ENCODE results near the gene DCAF7.

The DCAF7 gene

GRCh38 chr17:63613663-63614062, 63.4 kb downstream of the DCAF7 start:
- Histone ChIP-seq H3K4me2 (ENCODE audit: low read length) (no peak overlapping the region), H2AFZ (ENCODE audit: low read depth, low read length) (no peak overlapping the region), H3K36me3 (replicated peaks; ENCODE audit: low read depth, low read length) (no peaks in the 10 kb centered on the region), H3K27me3 (ENCODE audit: low read depth, low read length) (no peaks in the 10 kb centered on the region), H3K4me1 (ENCODE audit: low read length) (no peaks in the 10 kb centered on the region), H3K27ac (ENCODE audit: low read length) (no peak overlapping the region), H3K9me3 (ENCODE audit: insufficient read depth, low read length) (no peaks in the 10 kb centered on the region), H3K79me2 (ENCODE audit: low read length) (no peaks in the 10 kb centered on the region), H4K20me1 (ENCODE audit: insufficient read depth, low read length) (no peaks in the 10 kb centered on the region), H3K9ac (ENCODE audit: low read length) (no peak overlapping the region), H3K4me3 (ENCODE audit: low read length) (no peak overlapping the region)
- TF ChIP-seq EZH2phosphoT487 (IDR thresholded peaks at IDR 0.05; ENCODE audit: low read depth) = no peak
- TF ChIP-seq CTCF (IDR thresholded peaks at IDR 0.05; ENCODE audit: low read depth, low read length) = no peak

GRCh38 chr17:63621229-63621683, 71.0 kb downstream of the DCAF7 start:
- Histone ChIP-seq H3K4me2 (ENCODE audit: low read length) (peak overlapping the region; percentile 77), H3K9me3 (ENCODE audit: insufficient read depth, low read length) (no peaks in the 10 kb centered on the region), H3K9ac (ENCODE audit: low read length) (peak overlapping the region; percentile 67), H2AFZ (ENCODE audit: low read depth, low read length) (peak overlapping the region; percentile 56; the same call in 1 of the 2 replicates), H3K79me2 (ENCODE audit: low read length) (peaks cover 27% of the 10 kb centered on the region), H4K20me1 (ENCODE audit: insufficient read depth, low read length) (no peaks in the 10 kb centered on the region), H3K36me3 (replicated peaks; ENCODE audit: low read depth, low read length) (no peaks in the 10 kb centered on the region), H3K27ac (ENCODE audit: low read length) (peak overlapping the region; percentile 32), H3K27me3 (ENCODE audit: low read depth, low read length) (no peaks in the 10 kb centered on the region), H3K4me3 (ENCODE audit: low read length) (peak overlapping the region; percentile 98), H3K4me1 (ENCODE audit: low read length) (peaks cover 11% of the 10 kb centered on the region)
- TF ChIP-seq EZH2phosphoT487 (IDR thresholded peaks at IDR 0.05; ENCODE audit: low read depth) (no peak), CTCF (IDR thresholded peaks at IDR 0.05; ENCODE audit: low read depth, low read length) (no peak)

- H3K9ac ChIP-seq (ENCODE audit: low read length) = peak within 1 kb of the TSS; percentile 67
- H3K4me3 ChIP-seq (ENCODE audit: low read length) = peak within 1 kb of the TSS; percentile 98
- peak within 1 kb of the TSS; percentile 32 for H3K27ac ChIP-seq (ENCODE audit: low read length)
- H3K4me2 ChIP-seq (ENCODE audit: low read length) = peak within 1 kb of the TSS; percentile 91
- H3K36me3 ChIP-seq (replicated peaks; ENCODE audit: low read depth, low read length) = no peaks in the 10 kb centered on the region
- H3K9me3 ChIP-seq (ENCODE audit: insufficient read depth, low read length) = no peaks in the 10 kb centered on the region
- H3K4me1 ChIP-seq (ENCODE audit: low read length) = peaks cover 11% of the 10 kb centered on the region
- peak within 1 kb of the TSS; percentile 56 for H2AFZ ChIP-seq (ENCODE audit: low read depth, low read length)
- no peaks in the 10 kb centered on the region for H3K27me3 ChIP-seq (ENCODE audit: low read depth, low read length)
- TF ChIP-seq EZH2phosphoT487 (IDR thresholded peaks at IDR 0.05; ENCODE audit: low read depth) (no peak), CTCF (IDR thresholded peaks at IDR 0.05; ENCODE audit: low read depth, low read length) (peak; percentile 19; the same call in 1 of the 2 replicates)
- H3K79me2 ChIP-seq (ENCODE audit: low read length) = peaks cover 27% of the 10 kb centered on the region
- no peaks in the 10 kb centered on the region for H4K20me1 ChIP-seq (ENCODE audit: insufficient read depth, low read length)
These were observed 71.7 kb downstream of the DCAF7 start, which contains the start of gene MAP3K3 for GRCh38 chr17:63621684-63622573. MAP3K3 (plus strand) TSS chr17:63622417; CDS start chr17:63622760, 343 bp downstream.
